HuH-7 (cell line): ENCODE results near the gene MUC4.
"Not testable (repeated sequence)": the region's sequence is repeated elsewhere in the genome, so short reads cannot be mapped to it uniquely, and the experiment has no call there.

Source experiments
- DNase-seq: peaks from one replicate; pipeline ENCODE4 v3.0.0; 2011; ENCODE audit warnings: low spot score

Gene MUC4

GRCh38 chr3:195809796-195810454 is 1.8 kb downstream of the MUC4 start:
- no peak for DNase-seq

GRCh38 chr3:195809291-195809785 is 2.4 kb downstream of the MUC4 start:
- no peak for DNase-seq

GRCh38 chr3:195808741-195809290 is 2.9 kb downstream of the MUC4 start:
- no peak for DNase-seq

- DNase-seq, result no peak
Measured at GRCh38 chr3:195807681-195808121, 4.0 kb downstream of the MUC4 start.

GRCh38 chr3:195806916-195807231 is 4.9 kb downstream of the MUC4 start:
- no peak for DNase-seq

- no peak for DNase-seq
Measured at GRCh38 chr3:195806211-195806915, 5.4 kb downstream of the MUC4 start.

- not testable (repeated sequence) for DNase-seq
Measured at GRCh38 chr3:195805588-195805987, 6.1 kb downstream of the MUC4 start.

- no peak for DNase-seq
Measured at GRCh38 chr3:195805181-195805580, 6.5 kb downstream of the MUC4 start.

- no peak for DNase-seq
Measured at GRCh38 chr3:195803289-195803908, 8.3 kb downstream of the MUC4 start.

- DNase-seq, result no peak
Measured at GRCh38 chr3:195802795-195803194, 8.9 kb downstream of the MUC4 start.

- no peak for DNase-seq
Measured at GRCh38 chr3:195802261-195802701, 9.4 kb downstream of the MUC4 start.

- no peak for DNase-seq
Measured at GRCh38 chr3:195801251-195802183, 10.2 kb downstream of the MUC4 start.

GRCh38 chr3:195800240-195800639 is 11.5 kb downstream of the MUC4 start:
- DNase-seq, result no peak

- DNase-seq, result no peak
Measured at GRCh38 chr3:195796795-195797194, 14.9 kb downstream of the MUC4 start.

GRCh38 chr3:195794708-195795107 is 17.0 kb downstream of the MUC4 start:
- no peak for DNase-seq

- not testable (repeated sequence) for DNase-seq
Measured at GRCh38 chr3:195792621-195793020, 19.1 kb downstream of the MUC4 start.

- no peak for DNase-seq
Measured at GRCh38 chr3:195790901-195791300, 20.8 kb downstream of the MUC4 start.

GRCh38 chr3:195788711-195789581 is 22.8 kb downstream of the MUC4 start:
- DNase-seq, result no peak

- not testable (repeated sequence) for DNase-seq
Measured at GRCh38 chr3:195785781-195786405, 25.8 kb downstream of the MUC4 start.

- not testable (repeated sequence) for DNase-seq
Measured at GRCh38 chr3:195784031-195784430, 27.7 kb downstream of the MUC4 start.
